Upper lobe of right lung (tissue), 1 donor: Measurements from ENCODE around the gene NPSR1. TPM values are rescaled to one million over a fixed set of nuclear protein-coding genes. Genes with fewer than 3 reads are reported as not detected.
A peak's percentile ranks its signal among the peaks of the same experiment; 100 is the strongest.

ENCODE experiments used
- ATAC-seq: fragments of 200-7000 bp; cut with Tn5 transposase; one replicate; pipeline ENCODE4 v1.9.1; 2020; ENCODE audit warnings: mild to moderate bottlenecking, moderate library complexity
- DNase-seq: peaks from one replicate; pipeline ENCODE4 v3.0.0-alpha.2; 2020
- H3K27ac ChIP-seq: fragments of 200-600 bp; one replicate; pipeline ENCODE4 v1.8.0; 2022
- H3K27me3 ChIP-seq: fragments of 200-600 bp; one replicate; pipeline ENCODE4 v1.8.0; 2022; ENCODE audit warnings: mild to moderate bottlenecking
- H3K36me3 ChIP-seq: fragments of 200-600 bp; one replicate; pipeline ENCODE4 v1.8.0; 2022
- H3K4me1 ChIP-seq: fragments of 200-600 bp; one replicate; pipeline ENCODE4 v1.8.0; 2022
- H3K4me3 ChIP-seq: fragments of 200-600 bp; one replicate; pipeline ENCODE4 v1.8.0; 2022; ENCODE audit warnings: mild to moderate bottlenecking
- H3K9me3 ChIP-seq: fragments of 200-600 bp; one replicate; pipeline ENCODE4 v1.8.0; 2022
- CTCF ChIP-seq: fragments of 200-600 bp; IDR thresholded peaks from one replicate; pipeline ENCODE4 v1.8.0; 2022; ENCODE audit warnings: antibody characterized with exemption
- intact Hi-C: fragments of 100-400 bp; cut with DNase I; formaldehyde crosslinking; loops from one replicate; pipeline ENCODE4 v1.11.0; 2022
- total RNA-seq: library from RNA; stranded (reverse); fragmentation: NEBNext Ultra II Directional; extraction: Animal tissue kit (Norgen Biotek cat#: 25700); gene quantifications from one replicate; pipeline ENCODE4 v1.2.1, GENCODE V29; 2021
- donor health status: DM: no; HTN: yes; CAD: no; lungs with severe emphysema.

The NPSR1 gene
- total RNA-seq, 1 donor from 2014 or later, result not detected

- no peak for ATAC-seq
- Histone ChIP-seq H3K36me3 (no peaks in the 10 kb centered on the region), H3K4me3 (no peak overlapping the region), H3K9me3 (no peaks in the 10 kb centered on the region), H3K27ac (no peak overlapping the region), H3K27me3 (no peaks in the 10 kb centered on the region), H3K4me1 (no peaks in the 10 kb centered on the region)
- intact Hi-C loops, result no loop called here
- no peak for DNase-seq
- TF ChIP-seq CTCF, result no peak
Observed at GRCh38 chr7:34662058-34662708, 4.2 kb downstream of the NPSR1 start.

GRCh38 chr7:34664755-34665154 is 6.7 kb downstream of the NPSR1 start:
- Histone ChIP-seq H3K9me3 (no peaks in the 10 kb centered on the region), H3K4me3 (no peak overlapping the region), H3K27me3 (no peaks in the 10 kb centered on the region), H3K4me1 (no peaks in the 10 kb centered on the region), H3K36me3 (no peaks in the 10 kb centered on the region), H3K27ac (no peak overlapping the region)
- DNase-seq (no peak), ATAC-seq (no peak)
- intact Hi-C loops, result no loop called here
- TF ChIP-seq CTCF, result no peak

GRCh38 chr7:34672430-34672829 is 14.4 kb downstream of the NPSR1 start:
- intact Hi-C loops, result no loop called here
- Histone ChIP-seq H3K27ac (no peak overlapping the region), H3K36me3 (no peaks in the 10 kb centered on the region), H3K27me3 (no peaks in the 10 kb centered on the region), H3K4me1 (no peaks in the 10 kb centered on the region), H3K4me3 (no peak overlapping the region), H3K9me3 (no peaks in the 10 kb centered on the region)
- no peak for ATAC-seq
- TF ChIP-seq CTCF, result no peak
- DNase-seq, result no peak

- Histone ChIP-seq H3K4me3 (no peak overlapping the region), H3K27ac (no peak overlapping the region), H3K9me3 (no peaks in the 10 kb centered on the region), H3K27me3 (no peaks in the 10 kb centered on the region), H3K36me3 (no peaks in the 10 kb centered on the region), H3K4me1 (no peaks in the 10 kb centered on the region)
- DNase-seq (no peak), ATAC-seq (no peak)
- intact Hi-C loops, result no loop called here
- TF ChIP-seq CTCF, result no peak
Observed at GRCh38 chr7:34673066-34673465, 15.0 kb downstream of the NPSR1 start.

- intact Hi-C loops, result no loop called here
- H3K27me3 ChIP-seq, result no peaks in the 10 kb centered on the region
- H3K4me1 ChIP-seq, result no peaks in the 10 kb centered on the region
- ATAC-seq, result peak; percentile 79
- H3K9me3 ChIP-seq, result no peaks in the 10 kb centered on the region
- peak; percentile 57 for TF ChIP-seq CTCF
- H3K4me3 ChIP-seq, result no peak overlapping the region
- no peaks in the 10 kb centered on the region for H3K36me3 ChIP-seq
- no peak for DNase-seq
- no peak overlapping the region for H3K27ac ChIP-seq
Observed at GRCh38 chr7:34675749-34676374, 17.8 kb downstream of the NPSR1 start.
